AG20443 (cell line): Measurements from ENCODE around the gene MUC5AC.
"Not testable (repeated sequence)": the region's sequence is repeated elsewhere in the genome, so short reads cannot be mapped to it uniquely, and the experiment has no call there.

Source experiments
- DNase-seq: peaks from one replicate; pipeline ENCODE4 v3.0.0; 2012; ENCODE audit warnings: low spot score, mixed read lengths

The MUC5AC gene

GRCh38 chr11:1162138-1162475 lies 4.4 kb downstream of the MUC5AC start:
- DNase-seq: no peak

GRCh38 chr11:1162491-1163311 lies 4.9 kb downstream of the MUC5AC start:
- DNase-seq: peak; percentile 10

GRCh38 chr11:1163321-1163910 lies 5.7 kb downstream of the MUC5AC start:
- DNase-seq: peak; percentile 13

GRCh38 chr11:1163911-1164735 lies 6.4 kb downstream of the MUC5AC start:
- DNase-seq: peak; percentile 14

- DNase-seq: not testable (repeated sequence)
Observed at GRCh38 chr11:1164779-1165255, 7.1 kb downstream of the MUC5AC start.

GRCh38 chr11:1165256-1166041 lies 7.7 kb downstream of the MUC5AC start:
- peak; percentile 12 for DNase-seq

GRCh38 chr11:1167256-1167655 lies 9.5 kb downstream of the MUC5AC start:
- DNase-seq: no peak

GRCh38 chr11:1167751-1168231 lies 10.0 kb downstream of the MUC5AC start:
- no peak for DNase-seq

- DNase-seq: no peak
Observed at GRCh38 chr11:1168256-1168655, 10.5 kb downstream of the MUC5AC start.

- no peak for DNase-seq
Observed at GRCh38 chr11:1168721-1169161, 11.0 kb downstream of the MUC5AC start.

GRCh38 chr11:1171223-1171984 lies 13.7 kb downstream of the MUC5AC start:
- no peak for DNase-seq

- DNase-seq: no peak
Observed at GRCh38 chr11:1171985-1172728, 14.4 kb downstream of the MUC5AC start.

GRCh38 chr11:1172729-1173117 lies 15.0 kb downstream of the MUC5AC start:
- no peak for DNase-seq

- DNase-seq: not testable (repeated sequence)
Observed at GRCh38 chr11:1173396-1173795, 15.6 kb downstream of the MUC5AC start.

- no peak for DNase-seq
Observed at GRCh38 chr11:1174441-1175370, 17.0 kb downstream of the MUC5AC start.

- DNase-seq: no peak
Observed at GRCh38 chr11:1175461-1176223, 17.9 kb downstream of the MUC5AC start.

- DNase-seq: no peak
Observed at GRCh38 chr11:1176224-1177019, 18.7 kb downstream of the MUC5AC start.
